Liver (tissue), 3 donors: ENCODE results near the gene ADTRP.

Source experiments
- CTCF ChIP-seq: fragments of 150-350 bp; IDR thresholded peaks from 2 replicates; pipeline ENCODE4 v1.5.1; 2017; ENCODE audit warnings: improper control_type of control experiment, low read depth, low read length; ENCODE audit not compliant: missing input control
- GABPA ChIP-seq, 2 donors: IDR thresholded peaks in 1 of 2; conservative IDR thresholded peaks in 1 of 2; 2 replicates each; pipeline ENCODE4 v1.6.1; 2016; ENCODE audit warnings: antibody characterized with exemption in 2 of 2, mild to moderate bottlenecking in 1 of 2, moderate library complexity in 1 of 2
- REST ChIP-seq: IDR thresholded peaks from 2 replicates; pipeline ENCODE4 v1.6.1; 2016; ENCODE audit warnings: antibody characterized with exemption, mild to moderate bottlenecking
- SP1 ChIP-seq: IDR thresholded peaks from 2 replicates; pipeline ENCODE4 v1.6.1; 2018; ENCODE audit warnings: antibody characterized with exemption, mild to moderate bottlenecking
- TAF1 ChIP-seq: conservative IDR thresholded peaks from 2 replicates; pipeline ENCODE4 v1.6.1; 2016; ENCODE audit warnings: antibody characterized with exemption, mild to moderate bottlenecking
- YY1 ChIP-seq: IDR thresholded peaks from 2 replicates; pipeline ENCODE4 v1.6.1; 2016; ENCODE audit warnings: antibody characterized with exemption, mild to moderate bottlenecking
- donor health status: healthy.
- donor health status: healthy.

DNA sequence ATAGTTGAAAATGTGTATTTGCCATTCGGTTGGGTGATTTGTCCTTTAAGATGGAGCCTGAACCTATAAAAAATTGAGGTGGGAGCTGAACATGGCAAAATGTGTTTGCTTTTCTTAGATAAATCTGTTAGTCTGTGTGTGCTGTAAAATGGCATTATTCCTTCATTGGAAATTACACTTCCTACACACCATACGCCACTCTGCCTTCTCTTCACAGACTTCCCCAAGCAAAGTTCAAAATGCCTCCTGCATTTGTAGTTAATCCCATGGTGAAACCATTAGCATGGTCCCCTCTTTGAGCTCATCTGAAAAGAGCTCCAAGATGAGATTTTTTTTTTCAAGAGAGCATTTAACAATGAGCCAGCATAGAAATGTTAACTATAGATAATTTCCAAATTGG is 567 bp downstream of the ADTRP start:
- TF ChIP-seq CTCF (no peak), REST (no peak), GABPA (IDR thresholded peaks at IDR 0.05 in 1 of 2, conservative IDR thresholded peaks at IDR 0.05 in 1 of 2) (no peak), YY1 (no peak), SP1 (no peak), TAF1 (no peak)
